Lung (tissue), 12 donors: ENCODE results near the gene ZKSCAN1. TPM values are rescaled to one million over a fixed set of nuclear protein-coding genes. Genes with fewer than 3 reads are reported as not detected.

ENCODE experiments used
- ATAC-seq: fragments of 200-7000 bp; cut with Tn5 transposase; one replicate; pipeline ENCODE4 v1.9.1; 2020; ENCODE audit warnings: moderate number of reproducible peaks; ENCODE audit not compliant: insufficient read depth, low FRiP score
- DNase-seq, 3 donors: peaks; one replicate each; pipeline ENCODE4 v3.0.0-alpha.2; 2013 to 2017
- H3K27ac ChIP-seq, 2 donors: one replicate each; pipeline ENCODE4 v1.5.1; 2013; ENCODE audit warnings: mild to moderate bottlenecking in 2 of 2, moderate library complexity in 2 of 2, control low read depth in 1 of 2, inconsistent platforms in 1 of 2, low read depth in 1 of 2, low read length in 1 of 2
- H3K27me3 ChIP-seq, 3 donors: one replicate each; pipeline ENCODE4 v1.5.1; 2013; ENCODE audit warnings: low read length in 2 of 3; ENCODE audit not compliant: control insufficient read depth in 3 of 3, insufficient read depth in 3 of 3
- H3K36me3 ChIP-seq, 4 donors: one replicate each; pipeline ENCODE4 v1.5.1; 2013; ENCODE audit warnings: low read length in 4 of 4, mild to moderate bottlenecking in 1 of 4, moderate library complexity in 1 of 4; ENCODE audit not compliant: control insufficient read depth in 4 of 4, insufficient read depth in 4 of 4
- H3K4me1 ChIP-seq, 5 donors: one replicate each; pipeline ENCODE4 v1.5.1; 2013; ENCODE audit warnings: low read length in 5 of 5, mild to moderate bottlenecking in 2 of 5, moderate library complexity in 1 of 5; ENCODE audit not compliant: control insufficient read depth in 5 of 5, insufficient read depth in 5 of 5
- H3K4me3 ChIP-seq: one replicate; pipeline ENCODE4 v1.5.1; 2013; ENCODE audit warnings: mild to moderate bottlenecking, control low read depth, moderate library complexity
- H3K9ac ChIP-seq, 2 donors: one replicate each; pipeline ENCODE4 v1.5.1; 2013; ENCODE audit warnings: low read length in 2 of 2, control low read depth in 1 of 2; ENCODE audit not compliant: insufficient read depth in 1 of 2
- H3K9me3 ChIP-seq, 4 donors: one replicate each; pipeline ENCODE4 v1.5.1; 2013; ENCODE audit warnings: low read length in 3 of 4, mild to moderate bottlenecking in 1 of 4, moderate library complexity in 1 of 4; ENCODE audit not compliant: control insufficient read depth in 4 of 4, insufficient read depth in 3 of 4
- CTCF ChIP-seq: IDR thresholded peaks from 2 replicates; pipeline ENCODE4 v1.5.1; 2012; ENCODE audit warnings: mild to moderate bottlenecking; ENCODE audit errors: control extremely low read depth, extremely low read depth
- WGBS, 2 donors: extraction: QIAGEN DNeasy Blood & Tissue Kit; methylation state at CpG; one replicate each; pipeline ENCODE4 v1.1.7; 2013; 5-methylcytosine and 5-hydroxymethylcytosine counted together
- polyA plus RNA-seq, 2 donors: library from polyadenylated mRNA; stranded (reverse); fragments of 200-250 nt; gene quantifications; one replicate each; pipeline ENCODE4 v1.2.1, GENCODE V29; 2013
- total RNA-seq, 2 donors: library from RNA; depleted of rRNA in 1 of 2; stranded (reverse); fragments of >200 nt in 1 of 2; gene quantifications; one replicate each; pipeline ENCODE4 v1.2.1, GENCODE V29; 2014 to 2021
- donor health status: control.
- donor health status: control.
- donor health status: Bipolar disorder and iron deficiency.
- donor health status: healthy.
- donor health status: DM: yes; HTN: yes; CAD: no.

Gene ZKSCAN1
- total and polyA plus RNA-seq, 4 donors = 8.2 to 54.0 (median 29.6) TPM

GRCh38 chr7:100065452-100066186, 50.2 kb downstream of the ZKSCAN1 start:
- DNase-seq (peak; percentile 70 to 97 (median 96)), ATAC-seq (no peak)
- H3K27ac ChIP-seq = peak overlapping the region in 1 of 2 donors; percentile 60
- H3K4me3 ChIP-seq = no peak overlapping the region
- no peaks in the 10 kb centered on the region for H3K27me3 ChIP-seq
- peaks cover under 1 to 7% (median 4%) of the 10 kb centered on the region in 4 donors for H3K9me3 ChIP-seq
- H3K9ac ChIP-seq = no peak overlapping the region
- H3K36me3 ChIP-seq = peaks cover 16 to 30% (median 29%) of the 10 kb centered on the region in 4 donors
- H3K4me1 ChIP-seq = peaks cover 4 to 14% (median 9%) of the 10 kb centered on the region in 5 donors
- 38 to 44% methylated on average over 8 of the region's 8 CpGs for WGBS, 2 donors
- no peak for TF ChIP-seq CTCF

- TF ChIP-seq CTCF = no peak
- Histone ChIP-seq H3K36me3 (peaks cover 29 to 39% (median 36%) of the 10 kb centered on the region in 4 donors), H3K4me3 (no peak overlapping the region), H3K9ac (no peak overlapping the region), H3K27me3 (no peaks in the 10 kb centered on the region), H3K4me1 (peaks cover 4 to 14% (median 9%) of the 10 kb centered on the region in 5 donors), H3K9me3 (peaks cover 11 to 18% (median 15%) of the 10 kb centered on the region in 4 donors), H3K27ac (no peak overlapping the region)
- ATAC-seq = no peak
- 91 to 93% methylated on average over 7 of the region's 7 CpGs for WGBS, 2 donors
- no peak for DNase-seq
Observed at GRCh38 chr7:100066953-100067352, 51.6 kb downstream of the ZKSCAN1 start.

- no peak for DNase-seq
- H3K27me3 ChIP-seq = no peaks in the 10 kb centered on the region
- H3K9me3 ChIP-seq = peaks cover 11 to 28% (median 25%) of the 10 kb centered on the region in 4 donors
- no peak overlapping the region for H3K9ac ChIP-seq
- TF ChIP-seq CTCF = no peak
- no peak overlapping the region for H3K4me3 ChIP-seq
- ATAC-seq = no peak
- H3K4me1 ChIP-seq = peaks cover 4 to 9% (median 8%) of the 10 kb centered on the region in 5 donors
- peaks cover 44 to 59% (median 55%) of the 10 kb centered on the region in 4 donors for H3K36me3 ChIP-seq
- H3K27ac ChIP-seq = no peak overlapping the region
- 96% methylated on average over 5 of the region's 5 CpGs for WGBS, 2 donors
Observed at GRCh38 chr7:100069991-100070390, 54.6 kb downstream of the ZKSCAN1 start.
